ENCODE data around the gene FAM131C.

- TF ChIP-seq, protein P1, sequence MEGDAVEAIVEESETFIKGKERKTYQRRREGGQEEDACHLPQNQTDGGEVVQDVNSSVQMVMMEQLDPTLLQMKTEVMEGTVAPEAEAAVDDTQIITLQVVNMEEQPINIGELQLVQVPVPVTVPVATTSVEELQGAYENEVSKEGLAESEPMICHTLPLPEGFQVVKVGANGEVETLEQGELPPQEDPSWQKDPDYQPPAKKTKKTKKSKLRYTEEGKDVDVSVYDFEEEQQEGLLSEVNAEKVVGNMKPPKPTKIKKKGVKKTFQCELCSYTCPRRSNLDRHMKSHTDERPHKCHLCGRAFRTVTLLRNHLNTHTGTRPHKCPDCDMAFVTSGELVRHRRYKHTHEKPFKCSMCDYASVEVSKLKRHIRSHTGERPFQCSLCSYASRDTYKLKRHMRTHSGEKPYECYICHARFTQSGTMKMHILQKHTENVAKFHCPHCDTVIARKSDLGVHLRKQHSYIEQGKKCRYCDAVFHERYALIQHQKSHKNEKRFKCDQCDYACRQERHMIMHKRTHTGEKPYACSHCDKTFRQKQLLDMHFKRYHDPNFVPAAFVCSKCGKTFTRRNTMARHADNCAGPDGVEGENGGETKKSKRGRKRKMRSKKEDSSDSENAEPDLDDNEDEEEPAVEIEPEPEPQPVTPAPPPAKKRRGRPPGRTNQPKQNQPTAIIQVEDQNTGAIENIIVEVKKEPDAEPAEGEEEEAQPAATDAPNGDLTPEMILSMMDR (IDR thresholded peaks at IDR 0.05) = no peak
- no peak for TF ChIP-seq POLR2A (IDR thresholded peaks at IDR 0.05)
- no peak for TF ChIP-seq POLR2AphosphoS5 (IDR thresholded peaks at IDR 0.05)
These were observed 45.3 kb upstream of the FAM131C start for GRCh38 chr1:16118706-16119105.

All from prostate gland (tissue), 2 donors.